CD4-positive, alpha-beta T cell treated with Interleukin-1 beta for 1 hour (primary cell): ENCODE results near the gene FAF2.
A peak's percentile ranks its signal among the peaks of the same experiment; 100 is the strongest.

ENCODE experiments used
- DNase-seq, 2 donors: peaks; one replicate each; pipeline ENCODE4 v3.0.0-alpha.2; 2020 to 2022

Gene FAF2

DNA sequence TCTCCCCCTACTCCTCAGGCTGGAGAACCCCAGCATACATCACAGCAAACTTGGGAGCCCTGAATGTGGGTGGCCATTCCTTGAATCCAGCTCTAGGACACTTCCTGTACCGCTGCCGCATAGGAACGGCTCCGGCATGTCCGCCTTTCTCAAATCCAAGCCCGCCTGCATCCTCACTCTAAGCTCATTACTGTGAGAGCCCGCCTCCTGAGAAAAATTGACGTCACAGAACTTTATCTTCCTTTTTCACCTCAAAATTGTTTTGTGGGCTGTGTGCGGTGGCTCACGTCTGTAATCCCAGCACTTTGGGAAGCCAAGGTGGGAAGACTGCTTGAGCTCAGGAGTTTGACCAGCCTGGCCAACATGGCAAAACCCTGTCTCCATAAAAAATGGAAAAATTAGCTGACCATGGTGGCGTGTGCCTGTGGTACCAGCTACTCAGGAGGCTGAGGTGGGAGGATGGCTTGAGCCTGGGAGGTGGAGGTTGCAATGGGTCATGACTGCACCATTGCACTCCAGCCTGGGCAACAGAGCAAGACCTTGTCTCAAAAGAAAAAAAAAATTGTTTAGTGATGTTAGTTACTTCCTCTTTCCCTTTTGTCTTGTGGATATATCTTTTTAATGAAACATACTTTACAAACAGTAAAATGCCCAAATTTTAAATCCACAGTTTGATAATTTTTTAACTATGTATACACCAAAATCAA is 66.2 kb downstream of the FAF2 start:
- DNase-seq, result no peak

GRCh38 chr5:176515396-176515795 is 67.2 kb downstream of the FAF2 start:
- DNase-seq, result no peak

DNA sequence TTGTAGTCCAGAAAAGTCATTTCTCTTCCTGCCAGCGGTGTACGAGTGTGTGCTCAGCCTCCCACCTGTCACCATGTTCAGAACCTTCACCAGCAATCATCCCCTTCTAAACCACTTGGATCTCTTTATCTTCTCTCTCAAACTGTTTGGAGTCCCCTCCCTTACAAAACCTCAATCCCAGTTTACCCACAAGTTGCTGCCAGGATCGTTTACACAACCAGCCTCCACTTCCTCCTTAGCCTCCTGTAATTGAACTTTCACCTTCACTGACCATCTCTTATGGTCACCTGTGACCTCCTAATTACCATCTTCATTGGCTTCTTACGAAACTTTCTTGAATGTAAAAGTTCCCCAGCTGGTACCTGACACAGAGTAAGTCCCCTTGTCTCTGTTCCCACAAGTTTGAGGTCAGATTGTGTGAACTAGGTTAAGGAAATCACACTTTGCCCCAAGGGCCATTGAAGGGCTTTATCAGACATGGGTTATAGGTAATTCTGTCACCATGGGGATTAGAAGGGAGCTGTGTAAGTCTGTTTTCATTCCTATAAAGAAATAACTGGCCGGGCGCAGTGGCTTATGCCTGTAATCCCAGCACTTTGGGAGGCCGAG is 69.0 kb downstream of the FAF2 start:
- DNase-seq, result no peak

GRCh38 chr5:176519810-176520720 is 71.9 kb downstream of the FAF2 start:
- DNase-seq, result no peak

GRCh38 chr5:176521286-176521685 is 73.1 kb downstream of the FAF2 start:
- DNase-seq, result no peak

DNA sequence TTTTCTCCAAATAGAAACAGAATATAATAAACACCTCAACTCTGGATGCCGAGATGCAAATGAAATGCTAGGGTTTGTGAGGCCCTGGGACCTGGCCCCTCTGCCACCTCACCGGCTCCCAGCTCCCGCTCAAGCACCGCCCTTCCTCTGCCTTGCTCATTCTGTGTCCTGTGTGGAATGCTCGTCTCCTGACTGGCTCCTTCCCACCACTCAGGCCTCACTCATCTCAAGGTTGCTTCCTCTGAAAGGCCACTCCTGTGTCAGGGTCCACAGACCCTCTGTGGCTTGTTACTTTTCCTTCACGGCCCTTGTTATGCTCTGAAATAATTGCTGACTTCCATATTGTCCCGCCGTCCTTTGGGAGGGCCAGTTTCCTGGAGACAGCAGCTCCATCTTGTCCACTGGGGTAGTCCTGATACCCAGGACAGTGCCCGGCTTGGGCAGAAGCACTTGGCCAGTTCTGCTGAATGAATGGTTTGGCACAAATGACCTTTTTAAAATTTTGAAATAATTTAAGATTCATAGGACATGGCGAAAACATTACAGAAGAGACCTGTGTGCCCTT is 73.6 kb downstream of the FAF2 start:
- DNase-seq, result no peak

- DNase-seq, result no peak
Observed at GRCh38 chr5:176524138-176524537, 76.0 kb downstream of the FAF2 start.

DNA sequence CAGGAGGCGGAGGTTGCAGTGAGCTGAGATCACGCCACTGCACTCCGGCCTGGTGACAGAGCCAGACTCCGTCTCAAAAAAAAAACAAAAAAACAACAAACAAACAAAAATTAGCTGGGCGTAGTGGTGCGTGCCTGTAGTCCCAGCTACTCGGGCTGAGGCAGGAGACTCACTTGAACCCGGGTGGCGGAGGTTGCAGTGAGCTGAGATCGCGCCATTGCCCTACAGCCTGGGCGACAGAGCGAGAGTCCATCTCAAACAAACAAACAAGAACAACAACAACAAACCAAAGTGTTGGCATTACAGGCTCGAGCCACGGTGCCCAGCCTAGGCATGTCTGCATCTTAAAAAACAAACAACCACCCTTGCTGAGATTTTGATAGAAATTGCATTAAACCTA is 76.8 kb downstream of the FAF2 start:
- DNase-seq, result no peak

DNA sequence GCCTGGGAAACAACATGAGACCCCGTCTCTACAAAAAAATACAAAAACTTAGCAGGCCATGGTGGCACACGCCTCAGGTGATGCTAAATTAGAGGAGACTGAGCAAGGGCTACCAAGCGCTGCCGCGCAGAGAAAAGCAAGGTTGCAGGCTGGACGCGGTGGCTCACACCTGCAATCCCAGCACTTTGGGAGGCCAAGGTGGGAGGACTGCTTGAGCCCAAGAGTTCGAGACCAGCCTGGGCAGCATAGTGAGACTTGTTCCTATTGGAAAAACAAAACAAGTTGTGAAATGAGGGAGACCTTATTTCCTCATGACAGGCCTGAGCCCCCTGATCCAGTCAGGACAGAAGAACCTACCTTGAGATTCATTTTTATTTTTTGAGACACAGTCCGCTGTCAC is 77.5 kb downstream of the FAF2 start:
- no peak for DNase-seq

GRCh38 chr5:176526462-176526861 is 78.3 kb downstream of the FAF2 start:
- no peak for DNase-seq

- DNase-seq, result no peak
Observed at GRCh38 chr5:176527246-176528222, 79.3 kb downstream of the FAF2 start.

GRCh38 chr5:176528301-176528700 is 80.1 kb downstream of the FAF2 start:
- DNase-seq, result no peak

DNA sequence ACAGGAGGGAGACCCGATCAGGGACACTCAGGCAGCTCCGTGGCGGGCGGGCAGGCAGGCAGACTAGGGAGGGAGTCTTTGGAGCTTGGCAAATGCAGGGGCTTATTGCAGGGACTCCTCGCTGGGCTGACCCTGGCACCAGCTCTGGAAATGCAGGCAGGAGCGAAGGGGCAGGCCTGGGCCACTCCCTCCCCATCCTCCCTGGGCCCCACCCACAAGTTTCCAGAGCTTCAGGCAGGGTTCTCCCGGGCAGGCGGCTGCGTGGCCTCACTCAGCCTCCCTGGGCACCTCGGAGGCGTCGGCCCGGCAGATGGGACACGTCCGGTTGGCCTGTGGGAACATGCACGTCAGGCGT is 80.6 kb downstream of the FAF2 start:
- no peak for DNase-seq

- DNase-seq, result no peak
Observed at GRCh38 chr5:176529116-176529740, 81.0 kb downstream of the FAF2 start.

DNA sequence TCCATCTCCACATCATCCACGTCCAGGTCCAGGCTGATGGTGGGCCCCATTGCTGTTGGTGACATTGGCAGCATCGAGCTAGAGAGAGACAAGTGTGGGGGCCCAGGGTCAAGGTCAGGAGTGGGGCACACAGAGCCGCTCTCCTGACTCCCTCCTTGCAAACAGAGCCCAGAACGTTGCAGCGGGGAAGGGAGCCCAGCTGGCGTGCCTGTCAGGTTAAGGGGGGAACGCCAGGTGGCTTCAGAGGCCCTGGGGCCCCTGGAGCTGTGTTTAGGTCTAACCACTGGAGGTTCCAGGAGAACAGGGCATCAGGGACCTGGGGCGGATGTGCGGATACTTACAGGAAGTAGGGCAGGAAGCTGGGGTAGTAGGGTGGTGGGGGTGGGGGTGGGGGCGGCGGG is 81.6 kb downstream of the FAF2 start:
- DNase-seq, result peak; percentile 72 to 78

GRCh38 chr5:176530393-176530982 is 82.3 kb downstream of the FAF2 start:
- DNase-seq, result no peak

- no peak for DNase-seq
Observed at GRCh38 chr5:176530983-176531901, 83.1 kb downstream of the FAF2 start.

DNA sequence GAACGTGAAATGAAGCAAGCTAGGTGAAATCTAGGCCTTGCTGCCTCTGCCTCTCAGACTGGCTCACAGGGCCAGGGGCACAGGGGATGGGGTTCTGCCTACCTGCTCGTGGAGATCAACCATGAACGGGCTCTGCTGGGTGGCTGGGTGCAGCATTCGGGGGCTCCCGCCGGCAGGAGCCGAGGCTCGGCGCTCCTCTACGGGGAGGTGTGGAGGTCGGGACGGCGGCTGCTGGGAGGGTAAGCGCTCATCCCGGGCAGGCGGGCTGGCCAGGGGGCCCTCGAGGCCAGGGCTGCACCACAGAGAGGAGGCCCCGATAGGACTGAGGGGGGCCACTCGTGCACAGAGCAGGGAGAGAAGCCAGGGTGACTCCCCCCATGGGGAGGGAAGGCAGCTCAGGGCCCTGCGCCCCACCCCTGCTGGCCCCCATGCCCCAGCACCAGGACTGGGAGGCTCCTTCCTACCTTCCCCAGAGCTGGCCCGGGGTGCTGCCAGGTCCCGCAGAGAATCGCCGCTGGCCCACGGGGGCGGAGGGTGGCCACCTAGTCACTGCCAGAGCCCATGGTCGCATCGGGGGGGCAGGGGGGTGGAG is 83.8 kb downstream of the FAF2 start:
- DNase-seq, result no peak

DNA sequence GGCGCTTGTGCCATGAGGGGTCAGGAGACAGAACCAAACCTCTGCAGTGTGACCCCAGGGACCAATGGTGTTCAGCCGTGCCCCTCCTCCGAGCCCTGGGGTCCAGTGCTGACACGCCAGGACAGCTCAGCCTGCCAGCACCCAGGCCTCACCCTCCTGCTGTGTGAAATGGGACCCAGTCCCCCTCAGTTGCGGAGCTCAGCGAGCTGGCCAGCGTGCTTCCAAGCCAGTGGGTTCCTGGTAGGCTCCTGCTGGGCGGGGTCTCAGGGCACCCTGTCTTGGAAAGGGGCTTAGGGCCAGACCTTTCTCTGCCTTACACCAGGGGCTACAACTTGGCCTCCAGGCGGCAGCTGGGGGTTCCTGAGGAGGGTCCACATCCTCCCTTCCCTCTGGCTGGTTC is 84.6 kb downstream of the FAF2 start:
- no peak for DNase-seq

DNA sequence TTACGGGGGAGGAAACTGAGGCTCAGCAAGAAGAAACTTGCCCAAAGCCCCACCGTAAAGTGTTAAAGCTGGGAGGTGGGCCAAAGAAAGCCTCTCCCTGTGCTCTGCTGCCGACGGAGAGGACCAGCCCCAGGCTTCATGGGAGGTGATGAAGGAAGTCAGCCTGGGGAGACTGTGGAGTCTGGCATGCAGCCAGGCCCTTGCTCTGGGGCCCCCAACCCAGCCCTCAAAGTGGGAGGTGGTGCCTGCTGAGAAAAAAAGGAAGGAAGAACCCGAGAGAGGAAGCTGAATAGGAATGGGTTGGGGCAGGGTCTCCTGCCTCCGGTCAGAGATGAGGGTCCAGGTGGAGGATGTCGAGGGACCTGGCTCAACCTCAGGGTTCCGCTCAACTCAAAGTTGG is 85.2 kb downstream of the FAF2 start:
- DNase-seq, result peak in 1 of 2 donors; percentile 37
